ENCODE results near the gene PPIH. TPM values are rescaled to one million over a fixed set of nuclear protein-coding genes. Genes with fewer than 3 reads are reported as not detected.
A peak's percentile ranks its signal among the peaks of the same experiment; 100 is the strongest.

Gene PPIH
- total and polyA plus RNA-seq, 10 of the 15 experiments (the other 5 are each of a cell fraction or from before 2014, with no cell fraction given), result 75.1 to 172 (median 122) TPM

GRCh38 chr1:42657201-42657600 is 1.0 kb upstream of the PPIH start:
- RAD21 ChIA-PET (ENCODE audit: unreplicated experiment), result interaction anchor here (0.8 to 1.7 kb wide), 7 partner anchors 18 to 110 kb away, joined by 3 to 7 read pairs (median 5); partner anchors contain the start of genes C1orf50, P3H1 and YBX1
- peaks cover 26% of the 10 kb centered on the region for H3K79me2 ChIP-seq (ENCODE audit: control insufficient read depth, insufficient read depth, low read length)
- 0 out of 2 replicates have a peak, but pooled peaks cover 2% of the 10 kb centered on the region for H3K4me1 ChIP-seq (ENCODE audit: control insufficient read depth, insufficient read depth, low read length)
- no peaks in the 10 kb centered on the region for H3K36me3 ChIP-seq (ENCODE audit: control insufficient read depth in 2 of 2, insufficient read depth in 2 of 2, low read length in 1 of 2)
- H2AFZ ChIP-seq (ENCODE audit: control insufficient read depth, low read depth, low read length), result no peak overlapping the region; the same call in 1 of the 2 replicates
- WGBS (ENCODE audit: insufficient coverage, insufficient replicate concordance, low lambda C conversion rate, missing lambda C conversion rate), result 70% methylated on average over 5 of the region's 5 CpGs
- peak overlapping the region; percentile 81 for H3K4me2 ChIP-seq (ENCODE audit: control insufficient read depth, insufficient read depth)
- intact Hi-C loops (cut with micrococcal nuclease; ENCODE audit: unreplicated experiment), result no loop called here
- TF ChIP-seq BACH1 (IDR thresholded peaks at IDR 0.05; ENCODE audit: borderline replicate concordance) (no peak), PKNOX1 (IDR thresholded peaks at IDR 0.05) (no peak), TBL1XR1 (IDR thresholded peaks at IDR 0.05; ENCODE audit: low read depth, low read length) (no peak), ZNF622 (IDR thresholded peaks at IDR 0.05) (no peak), ZSCAN29 (IDR thresholded peaks at IDR 0.05) (no peak), MTA2 (IDR thresholded peaks at IDR 0.05; ENCODE audit: low read depth) (no peak), POLR2A (IDR thresholded peaks at IDR 0.05; ENCODE audit: low read depth, low read length) (no peak), ZZZ3 (IDR thresholded peaks at IDR 0.05; ENCODE audit: control insufficient read depth, insufficient read length, low read depth) (no peak), SUZ12 (IDR thresholded peaks at IDR 0.05; ENCODE audit: unreplicated experiment) (no peak), ZNF207 (IDR thresholded peaks at IDR 0.05; ENCODE audit: borderline replicate concordance) (no peak), BCLAF1 (IDR thresholded peaks at IDR 0.05) (no peak), JUND (IDR thresholded peaks at IDR 0.05; ENCODE audit: low read depth, low read length) (no peak), RUNX3 (IDR thresholded peaks at IDR 0.05; ENCODE audit: low read length) (no peak), SKIL (IDR thresholded peaks at IDR 0.05; ENCODE audit: low read depth, poor library complexity, severe bottlenecking) (no peak), PAX8 (IDR thresholded peaks at IDR 0.05) (no peak), USF1 (IDR thresholded peaks at IDR 0.05; ENCODE audit: borderline replicate concordance, extremely low read length, insufficient read depth, low read depth, low read length) (no peak), RELA (IDR thresholded peaks at IDR 0.05; ENCODE audit: borderline replicate concordance, partially characterized antibody) (no peak)
- no peak overlapping the region for H3K9ac ChIP-seq (ENCODE audit: control insufficient read depth, insufficient read depth, low read length)
- in situ Hi-C loops (cut with MboI), result no loop called here
- DNase-seq (ENCODE audit: low read depth, low spot score) (no peak), FAIRE-seq (no peak), ATAC-seq (no peak)
- SMC1A ChIA-PET (ENCODE audit: uncharacterized antibody, unreplicated experiment), result interaction anchor here (1.6 to 2.6 kb wide), 2 partner anchors 26 to 33 kb away, joined by 5 to 12 read pairs; partner anchors contain the start of gene YBX1
- BruUV-seq (replicated peaks), result no TSS peak
- POLR2A ChIA-PET, result interaction anchor here (1.3 to 3.3 kb wide), 4 partner anchors 23 to 110 kb away, joined by 4 to 24 read pairs (median 8); partner anchors contain the start of genes C1orf50, P3H1 and YBX1
- H3K4me3 ChIP-seq, result no peak overlapping the region; the same call in 1 of the 2 replicates
- CTCF ChIA-PET, result interaction anchor here (1.1 to 1.3 kb wide), 2 partner anchors 20 to 189 kb away, joined by 3 read pairs; partner anchors contain the start of gene ZNF691
- H3K27ac ChIP-seq (ENCODE audit: control insufficient read depth, insufficient read depth), result no peak overlapping the region
- H3K27me3 ChIP-seq (replicated peaks in 1 of 2; ENCODE audit: control insufficient read depth in 2 of 2, insufficient read depth in 2 of 2, low read length in 1 of 2), result no peaks in the 10 kb centered on the region
- H3K9me3 ChIP-seq (replicated peaks; ENCODE audit: control insufficient read depth, insufficient read depth, low read length), result no peaks in the 10 kb centered on the region
- no peaks in the 10 kb centered on the region for H4K20me1 ChIP-seq (ENCODE audit: control insufficient read depth, insufficient read depth)
